ENCODE measurements around the gene STK38L. TPM values are rescaled to one million over a fixed set of nuclear protein-coding genes. Genes with fewer than 3 reads are reported as not detected.

The STK38L gene
- polyA plus RNA-seq, 1 of the 3 experiments (the other 2 are of a cell fraction) = 4.7 TPM

GRCh38 chr12:27366621-27367020 is 122.5 kb downstream of the STK38L start:
- peaks cover 36% of the 10 kb centered on the region for H3K79me2 ChIP-seq (ENCODE audit: insufficient read depth)
- no peaks in the 10 kb centered on the region for H3K27me3 ChIP-seq (ENCODE audit: insufficient read depth)
- WGBS (ENCODE audit: low lambda C conversion rate) = 65% methylated on average over 3 of the region's 3 CpGs
- no peaks in the 10 kb centered on the region; a peak in 1 of 4 replicates for H3K4me1 ChIP-seq (ENCODE audit: control insufficient read depth in 1 of 2, insufficient read depth in 2 of 2, low read depth in 1 of 2, low read length in 1 of 2)
- no peaks in the 10 kb centered on the region for H3K9me3 ChIP-seq
- no peak overlapping the region for H3K9ac ChIP-seq
- H3K4me3 ChIP-seq (ENCODE audit: low read depth in 2 of 2, low read length in 1 of 2) = no peak overlapping the region
- POLR2A ChIA-PET = no interaction called here
- H3K4me2 ChIP-seq = no peak overlapping the region
- TF ChIP-seq REST (IDR thresholded peaks at IDR 0.05; ENCODE audit: low read depth, low read length) (no peak), PBX3 (IDR thresholded peaks at IDR 0.05) (0 out of 2 replicates have a peak, but pooled peaks have one; percentile 14), RAD21 (IDR thresholded peaks at IDR 0.05; ENCODE audit: low read length) (no peak)
- H3K9me2 ChIP-seq = no peaks in the 10 kb centered on the region
- DNase-seq = no peak
- no peak overlapping the region for H2AFZ ChIP-seq (ENCODE audit: low read depth)
- CTCF ChIA-PET = interaction anchor here (1.1 kb wide), 1 partner anchor 18 kb away, joined by 3 read pairs; no protein-coding TSS in a partner anchor
- H4K20me1 ChIP-seq (ENCODE audit: insufficient read depth) = no peaks in the 10 kb centered on the region
- peaks cover 17% of the 10 kb centered on the region for H3F3A ChIP-seq (replicated peaks; ENCODE audit: insufficient read depth)
- H3K36me3 ChIP-seq (replicated peaks in 1 of 2; ENCODE audit: control insufficient read depth in 1 of 2, insufficient read depth in 2 of 2, low read length in 1 of 2) = peaks cover 0 to 5% of the 10 kb centered on the region in 2 experiments
- H3K27ac ChIP-seq (ENCODE audit: low read depth in 2 of 2, low read length in 1 of 2) = peak overlapping the region in 1 of 2 experiments; percentile 22; a peak in 1 of 4 replicates

GRCh38 chr12:27367078-27367477 is 123.0 kb downstream of the STK38L start:
- Histone ChIP-seq H3K9ac (no peak overlapping the region), H3F3A (replicated peaks; ENCODE audit: insufficient read depth) (peaks cover 15% of the 10 kb centered on the region), H3K4me2 (no peak overlapping the region), H3K79me2 (ENCODE audit: insufficient read depth) (peaks cover 31% of the 10 kb centered on the region), H2AFZ (ENCODE audit: low read depth) (no peak overlapping the region), H3K4me3 (ENCODE audit: low read depth in 2 of 2, low read length in 1 of 2) (no peak overlapping the region), H4K20me1 (ENCODE audit: insufficient read depth) (no peaks in the 10 kb centered on the region), H3K27ac (ENCODE audit: low read depth in 2 of 2, low read length in 1 of 2) (peak overlapping the region in 1 of 2 experiments; percentile 22; a peak in 1 of 4 replicates), H3K36me3 (replicated peaks in 1 of 2; ENCODE audit: control insufficient read depth in 1 of 2, insufficient read depth in 2 of 2, low read length in 1 of 2) (peaks cover 0 to 10% of the 10 kb centered on the region in 2 experiments), H3K27me3 (ENCODE audit: insufficient read depth) (no peaks in the 10 kb centered on the region), H3K9me3 (no peaks in the 10 kb centered on the region), H3K4me1 (ENCODE audit: control insufficient read depth in 1 of 2, insufficient read depth in 2 of 2, low read depth in 1 of 2, low read length in 1 of 2) (no peaks in the 10 kb centered on the region; a peak in 1 of 4 replicates), H3K9me2 (no peaks in the 10 kb centered on the region)
- ChIA-PET CTCF (interaction anchor here (1.1 to 1.5 kb wide), 2 partner anchors 14 to 17 kb away, joined by 3 to 4 read pairs; no protein-coding TSS in a partner anchor), POLR2A (no interaction called here)
- no peak for DNase-seq
- WGBS (ENCODE audit: low lambda C conversion rate) = 68% methylated on average over 6 of the region's 6 CpGs
- TF ChIP-seq YY1 (IDR thresholded peaks at IDR 0.05; ENCODE audit: low read depth) (no peak), MXI1 (IDR thresholded peaks at IDR 0.05; ENCODE audit: low read depth, low read length) (no peak), SIN3A (IDR thresholded peaks at IDR 0.05; ENCODE audit: borderline replicate concordance, low read depth, low read length) (no peak), SMC3 (IDR thresholded peaks at IDR 0.05; ENCODE audit: low read depth, low read length) (no peak), REST (IDR thresholded peaks at IDR 0.05; ENCODE audit: low read depth, low read length) (peak; percentile 55; the same call in 1 of the 2 replicates), GABPA (IDR thresholded peaks at IDR 0.05; ENCODE audit: low read depth) (no peak), TCF12 (IDR thresholded peaks at IDR 0.05) (no peak)
